Liver (tissue), 9 donors: Measurements from ENCODE around the gene KRT28. TPM values are rescaled to one million over a fixed set of nuclear protein-coding genes. Genes with fewer than 3 reads are reported as not detected.

Source experiments
- DNase-seq: peaks from one replicate; pipeline ENCODE4 v3.0.0-alpha.2; 2017; ENCODE audit warnings: low spot score
- H3K27ac ChIP-seq, 2 donors: one replicate each; pipeline ENCODE4 v1.7.0; 2013; ENCODE audit warnings: inconsistent platforms in 2 of 2, low read length in 2 of 2, control low read depth in 1 of 2, low read depth in 1 of 2, mild to moderate bottlenecking in 1 of 2
- H3K27me3 ChIP-seq, 4 donors: one replicate each; pipeline versions ENCODE4 v1.6.1 to v1.7.0; 2013; ENCODE audit warnings: low read length in 3 of 4, inconsistent platforms in 1 of 4, mild to moderate bottlenecking in 1 of 4, moderate library complexity in 1 of 4; ENCODE audit not compliant: control insufficient read depth in 4 of 4, insufficient read depth in 4 of 4
- H3K36me3 ChIP-seq, 4 donors: one replicate each; pipeline versions ENCODE4 v1.6.1 to v1.7.0; 2013; ENCODE audit warnings: low read length in 3 of 4, mild to moderate bottlenecking in 3 of 4, low read depth in 1 of 4, moderate library complexity in 1 of 4; ENCODE audit not compliant: control insufficient read depth in 4 of 4, insufficient read depth in 3 of 4
- H3K4me1 ChIP-seq, 4 donors: one replicate each; pipeline versions ENCODE4 v1.6.1 to v1.7.0; 2013; ENCODE audit warnings: low read length in 3 of 4, mild to moderate bottlenecking in 3 of 4, moderate library complexity in 1 of 4; ENCODE audit not compliant: control insufficient read depth in 4 of 4, insufficient read depth in 4 of 4
- H3K4me3 ChIP-seq, 3 donors: one replicate each; pipeline versions ENCODE4 v1.6.1 to v1.7.0; 2013; ENCODE audit warnings: low read length in 3 of 3, control low read depth in 1 of 3, low read depth in 1 of 3, mild to moderate bottlenecking in 1 of 3
- H3K9ac ChIP-seq, 2 donors: one replicate each; pipeline ENCODE4 v1.7.0; 2013; ENCODE audit warnings: low read length in 2 of 2, mild to moderate bottlenecking in 2 of 2, moderate library complexity in 2 of 2, control low read depth in 1 of 2, low read depth in 1 of 2
- H3K9me3 ChIP-seq, 4 donors: one replicate each; pipeline versions ENCODE4 v1.6.1 to v1.7.0; 2013; ENCODE audit warnings: low read length in 3 of 4; ENCODE audit not compliant: control insufficient read depth in 4 of 4
- ATF3 ChIP-seq: IDR thresholded peaks from 2 replicates; pipeline ENCODE4 v1.6.1; 2016; ENCODE audit warnings: antibody characterized with exemption
- CTCF ChIP-seq: fragments of 150-350 bp; IDR thresholded peaks from 2 replicates; pipeline ENCODE4 v1.5.1; 2017; ENCODE audit warnings: improper control_type of control experiment, low read depth, low read length; ENCODE audit not compliant: missing input control
- EGR1 ChIP-seq, 2 donors: IDR thresholded peaks; 2 replicates each; pipeline ENCODE4 v1.6.1; 2016 to 2018; ENCODE audit warnings: antibody characterized with exemption in 2 of 2, low read depth in 2 of 2
- FOXA1 ChIP-seq: IDR thresholded peaks from 2 replicates; pipeline ENCODE4 v1.6.1; 2016; ENCODE audit warnings: antibody characterized with exemption
- FOXA2 ChIP-seq: IDR thresholded peaks from 2 replicates; pipeline ENCODE4 v1.6.1; 2016; ENCODE audit warnings: antibody characterized with exemption
- GABPA ChIP-seq, 2 donors: IDR thresholded peaks in 1 of 2; conservative IDR thresholded peaks in 1 of 2; 2 replicates each; pipeline ENCODE4 v1.6.1; 2016; ENCODE audit warnings: antibody characterized with exemption in 2 of 2, mild to moderate bottlenecking in 1 of 2, moderate library complexity in 1 of 2
- HNF4A ChIP-seq, 2 donors: conservative IDR thresholded peaks; 2 replicates each; pipeline ENCODE4 v1.6.1; 2016; ENCODE audit warnings: antibody characterized with exemption in 2 of 2, mild to moderate bottlenecking in 2 of 2
- HNF4G ChIP-seq: IDR thresholded peaks from 2 replicates; pipeline ENCODE4 v1.6.1; 2016; ENCODE audit warnings: antibody characterized with exemption
- JUND ChIP-seq, 2 donors: IDR thresholded peaks; 2 replicates each; pipeline ENCODE4 v1.6.1; 2016; ENCODE audit warnings: antibody characterized with exemption in 2 of 2
- MAX ChIP-seq: IDR thresholded peaks from 2 replicates; pipeline ENCODE4 v1.6.1; 2016; ENCODE audit warnings: antibody characterized with exemption
- NR2F2 ChIP-seq: IDR thresholded peaks from 2 replicates; pipeline ENCODE4 v1.6.1; 2016; ENCODE audit warnings: antibody characterized with exemption
- RAD21 ChIP-seq, 2 donors: IDR thresholded peaks; 2 replicates each; pipeline ENCODE4 v1.6.1; 2016; ENCODE audit warnings: antibody characterized with exemption in 2 of 2, mild to moderate bottlenecking in 2 of 2
- REST ChIP-seq: IDR thresholded peaks from 2 replicates; pipeline ENCODE4 v1.6.1; 2016; ENCODE audit warnings: antibody characterized with exemption, mild to moderate bottlenecking
- RXRA ChIP-seq, 2 donors: IDR thresholded peaks; 2 replicates each; pipeline ENCODE4 v1.6.1; 2017 to 2018; ENCODE audit warnings: antibody characterized with exemption in 2 of 2, mild to moderate bottlenecking in 1 of 2
- SP1 ChIP-seq: IDR thresholded peaks from 2 replicates; pipeline ENCODE4 v1.6.1; 2018; ENCODE audit warnings: antibody characterized with exemption, mild to moderate bottlenecking
- TAF1 ChIP-seq: conservative IDR thresholded peaks from 2 replicates; pipeline ENCODE4 v1.6.1; 2016; ENCODE audit warnings: antibody characterized with exemption, mild to moderate bottlenecking
- YY1 ChIP-seq: IDR thresholded peaks from 2 replicates; pipeline ENCODE4 v1.6.1; 2016; ENCODE audit warnings: antibody characterized with exemption, mild to moderate bottlenecking
- ZBTB33 ChIP-seq: IDR thresholded peaks from 2 replicates; pipeline ENCODE4 v1.6.1; 2016; ENCODE audit warnings: antibody characterized with exemption
- WGBS: extraction: QIAGEN DNeasy Blood & Tissue Kit; methylation state at CpG from one replicate; pipeline ENCODE4 v1.1.7; 2013; 5-methylcytosine and 5-hydroxymethylcytosine counted together
- polyA plus RNA-seq, 2 donors: library from polyadenylated mRNA; stranded (reverse) in 1 of 2; unstranded in 1 of 2; fragments of 200-250 nt in 1 of 2; fragments of >200 nt in 1 of 2; fragmentation: Nextera tagmentation in 1 of 2; extraction: Ambion mirVana in 1 of 2; gene quantifications; one replicate each; pipeline versions ENCODE4 v1.2.1 to v1.2.3, GENCODE V29; 2013 to 2015
- total RNA-seq, 2 donors: library from RNA; depleted of rRNA; stranded (reverse); fragments of >200 nt; gene quantifications; one replicate each; pipeline ENCODE4 v1.2.3, GENCODE V29; 2014
- donor health status: healthy.
- donor health status: healthy.
- donor health status: healthy.
- donor health status: healthy.
- donor health status: healthy.

The KRT28 gene
- total and polyA plus RNA-seq, 4 donors = not detected

- TF ChIP-seq REST (no peak), TAF1 (no peak)
Measured at GRCh38 chr17:40763752-40764151, 36.0 kb downstream of the KRT28 start (continued).

GRCh38 chr17:40760105-40761016 lies 39.4 kb downstream of the KRT28 start:
- H3K9ac ChIP-seq = no peak overlapping the region
- peaks cover 0 to 4% (median 0%) of the 10 kb centered on the region in 4 donors for H3K27me3 ChIP-seq
- no peaks in the 10 kb centered on the region for H3K36me3 ChIP-seq
- no peak overlapping the region for H3K27ac ChIP-seq
- no peak overlapping the region for H3K4me3 ChIP-seq
- H3K9me3 ChIP-seq = peaks cover 4 to 39% (median 15%) of the 10 kb centered on the region in 4 donors
- TF ChIP-seq MAX (no peak), HNF4A (conservative IDR thresholded peaks at IDR 0.05) (no peak), ZBTB33 (no peak), GABPA (IDR thresholded peaks at IDR 0.05 in 1 of 2, conservative IDR thresholded peaks at IDR 0.05 in 1 of 2) (no peak), NR2F2 (no peak), FOXA2 (no peak), CTCF (no peak), REST (no peak), RXRA (IDR thresholded peaks at IDR 0.05) (no peak), EGR1 (IDR thresholded peaks at IDR 0.05; ENCODE audit: low read depth in 2 of 2) (no peak), TAF1 (no peak), SP1 (no peak), FOXA1 (no peak), RAD21 (IDR thresholded peaks at IDR 0.05) (no peak), JUND (IDR thresholded peaks at IDR 0.05) (no peak), YY1 (no peak), HNF4G (no peak), ATF3 (no peak)
- DNase-seq = no peak
- 22% methylated on average over 1 of the region's 1 CpG for WGBS
- no peaks in the 10 kb centered on the region for H3K4me1 ChIP-seq
